ENCODE results near the gene IL10.
A peak's percentile ranks its signal among the peaks of the same experiment; 100 is the strongest.

IL10 gene

DNA sequence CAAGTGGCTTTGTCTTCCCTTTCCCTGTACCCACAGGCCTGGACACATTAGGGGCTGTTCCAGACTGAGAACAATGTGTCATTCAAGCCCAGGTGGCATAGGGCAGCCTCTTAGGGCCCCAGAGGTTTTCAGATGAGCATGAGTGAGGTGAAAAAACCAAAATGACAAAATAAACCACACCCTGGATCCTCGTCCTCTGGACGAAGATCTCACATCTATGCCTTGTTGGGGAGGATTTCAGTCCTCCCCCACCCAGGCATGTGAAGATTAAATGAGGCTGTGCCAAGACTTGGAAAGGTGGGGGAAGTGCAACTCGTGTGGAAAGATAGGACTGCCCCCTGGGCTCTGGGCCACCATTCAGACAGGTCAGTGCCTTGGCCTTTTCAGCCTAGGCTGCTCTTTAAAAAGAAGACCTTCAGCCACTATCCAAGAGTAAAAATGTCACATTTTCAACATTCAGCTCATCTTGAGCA, 34.5 kb downstream of the IL10 start:
- no peak for DNase-seq (ENCODE audit: extremely low read depth in 1 of 2, low read depth in 1 of 2)

DNA sequence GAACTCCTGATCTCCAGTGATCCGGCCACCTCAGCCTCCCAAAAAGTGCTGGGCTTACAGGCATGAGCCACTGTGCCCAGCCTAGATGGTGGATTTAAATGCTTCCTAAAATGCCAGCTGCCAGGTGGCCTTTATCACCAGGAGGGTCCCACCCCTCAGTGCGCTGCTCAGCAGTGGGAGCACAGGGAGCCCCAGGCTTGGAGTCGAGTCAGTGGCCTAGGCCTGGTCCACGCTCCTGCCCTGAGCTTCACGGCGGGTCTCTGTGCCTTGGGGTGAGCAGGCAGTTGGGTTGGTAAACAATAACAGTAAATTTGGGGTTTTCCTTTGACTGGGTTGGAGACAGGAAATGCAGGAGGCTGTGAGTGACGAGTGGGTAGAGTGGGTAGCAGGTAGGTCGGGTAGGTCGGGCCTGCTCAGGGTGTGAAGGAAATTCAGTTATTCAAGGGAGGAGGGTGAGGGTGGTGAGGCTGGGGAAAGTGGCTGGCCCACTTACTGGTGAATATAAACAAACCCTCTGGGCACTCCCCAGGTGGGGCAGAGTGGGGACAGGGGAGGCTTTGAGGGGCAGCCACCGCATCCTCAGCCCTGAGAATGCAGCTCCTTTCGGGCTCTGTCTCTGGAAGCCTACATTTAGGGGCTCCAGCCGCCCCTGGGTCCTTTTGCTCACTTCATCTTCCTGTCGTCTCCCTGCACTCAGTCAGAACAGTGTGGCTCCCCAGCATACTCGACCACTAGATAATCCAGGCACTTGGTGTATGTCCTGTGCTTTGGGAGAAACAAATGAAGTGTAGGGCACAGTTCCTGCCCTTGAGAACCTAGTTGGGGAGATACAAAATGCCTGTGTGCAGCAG, 35.2 kb downstream of the IL10 start:
- DNase-seq (ENCODE audit: extremely low read depth in 1 of 2, low read depth in 1 of 2) = peak; percentile 15 to 45

DNA sequence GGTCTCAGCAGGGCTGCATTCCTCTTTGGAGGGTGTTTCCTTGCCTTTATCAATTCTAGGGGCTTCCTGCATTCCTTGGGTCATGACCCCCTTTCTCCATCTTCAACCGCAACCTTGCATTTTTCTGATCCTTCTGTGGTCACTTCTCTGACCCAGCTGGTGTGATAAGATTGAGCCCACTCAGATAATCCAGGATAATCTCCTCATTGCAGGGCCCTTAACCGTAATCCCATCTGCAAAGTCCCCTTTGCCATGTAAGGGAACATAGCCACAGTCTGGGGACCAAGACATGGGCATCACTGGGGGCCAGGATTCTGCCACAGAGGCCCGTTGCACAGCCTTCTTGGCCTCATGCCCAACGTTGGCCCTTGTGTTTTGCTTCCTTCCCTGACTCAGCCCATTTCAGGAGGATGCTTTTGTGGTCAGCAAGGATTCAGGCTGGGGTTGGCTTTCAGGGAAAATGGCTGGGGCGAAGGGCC, 36.7 kb downstream of the IL10 start:
- no peak for DNase-seq (ENCODE audit: extremely low read depth in 1 of 2, low read depth in 1 of 2)

DNA sequence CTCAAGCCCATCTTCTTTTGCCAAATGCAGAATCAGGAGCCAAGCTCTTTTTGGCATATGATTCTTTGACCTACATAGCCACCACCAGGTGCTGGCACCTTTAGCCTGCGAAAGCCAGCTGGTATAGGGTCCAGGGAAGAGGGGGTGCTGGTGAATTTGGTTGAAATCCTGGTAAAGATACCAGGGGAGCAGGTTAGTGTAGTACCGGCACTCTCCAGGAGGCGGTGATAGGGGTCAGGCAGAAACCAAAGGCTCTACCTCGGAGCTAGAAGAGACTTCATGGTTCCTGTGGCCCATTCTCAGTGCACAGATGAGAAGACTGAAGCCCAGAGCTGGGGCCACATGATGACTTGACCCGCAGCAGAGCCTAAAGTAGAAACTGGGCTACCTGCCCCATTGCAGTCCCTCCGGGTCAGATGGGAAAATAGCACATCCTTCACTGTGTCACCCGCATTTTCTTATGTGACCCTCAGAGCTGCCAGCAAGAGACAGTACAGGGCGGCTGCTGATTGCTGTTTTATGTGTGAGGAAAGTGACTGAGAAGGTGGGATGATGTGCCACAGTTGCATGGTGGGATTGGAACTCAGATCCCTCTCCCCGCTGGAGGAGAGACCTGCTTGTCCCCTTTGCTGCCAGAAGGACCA, 37.7 kb downstream of the IL10 start:
- DNase-seq (ENCODE audit: extremely low read depth in 1 of 2, low read depth in 1 of 2) = peak; percentile 60 to 71

DNA sequence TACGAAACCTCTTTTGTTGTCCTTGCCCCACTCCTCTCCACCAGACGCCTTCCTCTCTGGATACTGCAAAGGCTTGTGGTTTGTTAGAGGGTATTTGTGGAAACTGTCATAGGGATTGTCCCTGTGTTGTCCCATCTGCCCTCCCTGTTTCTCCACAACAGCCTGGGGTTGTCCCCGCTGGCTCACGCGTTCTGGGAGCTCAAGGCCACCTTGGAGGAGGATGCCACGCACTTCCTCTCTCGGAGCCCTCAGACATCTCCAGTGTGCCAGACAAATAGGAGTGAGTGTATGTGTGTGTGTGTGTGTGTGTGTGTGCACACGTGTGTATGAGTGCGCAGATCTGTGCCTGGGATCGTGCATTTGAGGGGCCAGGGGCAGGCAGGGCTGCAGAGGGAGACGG, 39.3 kb downstream of the IL10 start:
- no peak for DNase-seq (ENCODE audit: extremely low read depth in 1 of 2, low read depth in 1 of 2)

DNA sequence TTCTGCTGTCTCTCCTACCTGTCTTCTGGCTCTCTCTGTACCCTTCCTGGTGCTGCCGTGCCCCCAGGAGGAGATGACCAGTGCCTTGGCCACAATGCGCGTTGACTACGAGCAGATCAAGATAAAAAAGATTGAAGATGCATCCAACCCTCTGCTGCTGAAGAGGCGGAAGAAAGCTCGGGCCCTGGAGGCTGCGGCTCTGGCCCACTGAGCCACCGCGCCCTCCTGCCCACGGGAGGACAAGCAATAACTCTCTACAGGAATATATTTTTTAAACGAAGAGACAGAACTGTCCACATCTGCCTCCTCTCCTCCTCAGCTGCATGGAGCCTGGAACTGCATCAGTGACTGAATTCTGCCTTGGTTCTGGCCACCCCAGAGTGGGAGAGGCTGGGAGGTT, 39.8 kb downstream of the IL10 start:
- no peak for DNase-seq (ENCODE audit: extremely low read depth in 1 of 2, low read depth in 1 of 2)

DNA sequence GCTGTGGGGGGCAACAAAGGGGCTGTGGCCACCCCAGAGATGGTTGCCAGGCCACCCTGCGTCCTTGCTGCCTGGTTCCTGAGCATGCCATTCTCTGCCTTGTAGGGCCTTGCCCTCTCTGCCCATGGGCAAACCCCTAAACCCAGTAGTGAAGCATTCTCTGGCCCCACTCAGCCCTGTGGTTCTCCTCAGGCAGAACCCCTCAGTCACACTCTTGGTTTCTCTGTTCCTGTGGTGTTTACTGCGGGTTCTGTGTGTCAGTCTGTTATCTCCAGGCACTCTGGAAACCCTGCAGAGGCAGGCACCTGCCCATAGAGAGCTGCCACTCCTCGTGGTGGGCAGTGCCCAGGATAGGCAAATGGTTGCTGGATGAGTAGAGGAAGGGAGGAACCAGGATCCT, 42.8 kb downstream of the IL10 start:
- DNase-seq (ENCODE audit: extremely low read depth in 1 of 2, low read depth in 1 of 2) = no peak

DNA sequence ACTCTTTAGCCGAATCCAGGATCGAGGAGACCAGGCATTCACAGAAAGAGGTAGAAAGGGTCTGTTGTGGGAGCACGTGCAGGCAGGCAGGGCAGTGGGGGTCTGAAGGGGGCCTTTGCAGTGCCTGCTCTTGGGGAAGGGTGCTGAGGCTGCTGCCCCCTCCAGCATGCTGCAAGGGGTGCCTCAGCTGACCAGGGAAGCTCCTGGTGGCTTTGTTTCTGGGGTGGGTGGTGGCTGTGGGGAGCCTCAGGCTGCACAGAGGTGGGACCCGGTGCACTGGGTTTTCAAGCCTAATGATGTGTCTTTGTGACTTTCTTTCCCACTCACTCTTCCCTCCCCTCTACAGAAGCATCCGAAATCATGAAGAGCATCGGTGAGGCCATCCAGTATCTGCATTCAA, 43.2 kb downstream of the IL10 start:
- no peak for DNase-seq (ENCODE audit: extremely low read depth in 1 of 2, low read depth in 1 of 2)

DNA sequence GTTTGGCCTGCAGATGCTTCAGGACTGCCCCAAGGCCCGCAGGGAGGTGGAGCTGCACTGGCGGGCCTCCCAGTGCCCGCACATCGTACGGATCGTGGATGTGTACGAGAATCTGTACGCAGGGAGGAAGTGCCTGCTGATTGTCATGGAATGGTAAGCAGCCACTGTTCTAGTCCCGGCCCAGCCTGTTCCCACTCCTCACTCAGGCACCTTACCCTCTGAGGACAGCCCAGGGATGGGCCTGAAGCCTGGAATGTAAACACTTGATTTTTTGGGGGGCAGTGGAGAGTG, 43.7 kb downstream of the IL10 start:
- no peak for DNase-seq (ENCODE audit: extremely low read depth in 1 of 2, low read depth in 1 of 2)

DNA sequence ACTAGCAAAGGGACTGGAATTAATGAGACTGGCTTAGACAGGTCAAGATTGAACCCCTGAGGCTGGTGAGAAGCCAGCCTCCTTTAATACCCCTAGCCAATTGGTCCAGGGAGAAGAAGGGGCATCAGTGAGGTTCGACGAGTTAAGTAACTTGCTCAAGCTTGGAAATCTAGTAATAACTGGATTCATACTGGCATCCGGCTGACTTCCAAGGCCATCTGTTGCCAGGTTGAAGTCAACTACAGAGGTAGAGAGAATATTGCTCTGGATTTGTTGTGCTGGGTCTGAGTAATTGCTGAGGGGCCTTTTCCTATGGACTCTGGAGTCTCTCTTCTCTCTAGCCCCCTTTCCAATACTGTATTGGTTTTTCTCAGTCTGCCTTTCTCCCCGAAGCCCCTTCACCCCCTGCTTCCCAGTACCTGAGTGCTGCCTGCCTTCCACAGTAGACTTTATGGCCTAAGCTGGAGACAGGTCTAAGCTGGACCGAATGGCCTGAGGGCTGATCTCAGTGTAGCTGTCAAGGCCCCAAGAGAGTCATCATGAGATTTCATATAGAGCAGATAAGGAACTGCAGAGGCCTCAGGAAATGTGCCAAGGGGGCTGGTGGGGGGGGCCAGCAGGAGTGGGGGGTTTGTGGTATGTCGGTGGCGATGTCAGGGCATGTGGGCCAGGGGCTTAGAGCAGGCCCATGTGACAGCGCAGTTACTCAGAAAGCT, 44.2 kb downstream of the IL10 start:
- DNase-seq (ENCODE audit: extremely low read depth in 1 of 2, low read depth in 1 of 2) = no peak

DNA sequence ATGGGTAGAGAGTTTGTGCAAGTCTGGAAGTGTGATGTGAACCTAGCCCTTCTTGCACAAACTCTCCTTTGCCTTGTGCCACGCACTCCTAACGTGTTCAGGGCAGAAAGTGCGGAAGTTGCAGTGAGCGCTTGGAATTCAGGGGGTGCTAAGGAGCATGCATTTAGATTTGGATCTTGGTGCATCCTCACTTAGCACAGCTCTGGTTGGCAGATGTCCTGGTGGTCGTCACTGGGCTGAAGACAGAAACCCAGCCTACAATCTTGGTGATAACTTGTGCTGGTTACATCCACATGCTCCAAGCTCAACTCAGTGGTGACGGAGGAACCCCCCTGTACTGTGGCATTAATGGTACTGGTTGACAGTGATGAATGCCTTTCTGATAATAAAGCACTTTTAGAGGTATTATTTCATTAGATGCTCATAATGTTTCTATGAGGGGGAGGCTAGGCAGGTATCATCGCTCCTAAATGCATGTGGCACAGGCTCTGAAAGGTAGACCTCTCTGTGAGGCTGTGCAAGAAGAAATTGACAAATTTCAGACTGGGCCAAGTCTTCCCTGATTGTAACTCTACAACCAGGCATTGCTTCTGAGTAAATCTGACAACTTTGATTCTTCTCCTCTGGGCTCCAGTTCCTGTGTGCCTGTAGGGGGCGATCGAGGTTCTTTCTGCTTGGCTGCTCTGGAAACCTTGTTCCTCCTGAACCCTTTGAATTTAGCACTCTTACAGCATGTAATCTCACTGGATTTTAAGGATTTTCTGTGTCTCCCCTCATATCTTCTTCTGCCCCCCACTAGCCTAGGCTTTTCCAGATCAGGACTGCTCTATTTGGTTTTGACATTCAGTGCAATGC, 47.0 kb downstream of the IL10 start:
- peak in 1 of 2 donors; percentile 41 for DNase-seq (ENCODE audit: extremely low read depth in 1 of 2, low read depth in 1 of 2)

DNA sequence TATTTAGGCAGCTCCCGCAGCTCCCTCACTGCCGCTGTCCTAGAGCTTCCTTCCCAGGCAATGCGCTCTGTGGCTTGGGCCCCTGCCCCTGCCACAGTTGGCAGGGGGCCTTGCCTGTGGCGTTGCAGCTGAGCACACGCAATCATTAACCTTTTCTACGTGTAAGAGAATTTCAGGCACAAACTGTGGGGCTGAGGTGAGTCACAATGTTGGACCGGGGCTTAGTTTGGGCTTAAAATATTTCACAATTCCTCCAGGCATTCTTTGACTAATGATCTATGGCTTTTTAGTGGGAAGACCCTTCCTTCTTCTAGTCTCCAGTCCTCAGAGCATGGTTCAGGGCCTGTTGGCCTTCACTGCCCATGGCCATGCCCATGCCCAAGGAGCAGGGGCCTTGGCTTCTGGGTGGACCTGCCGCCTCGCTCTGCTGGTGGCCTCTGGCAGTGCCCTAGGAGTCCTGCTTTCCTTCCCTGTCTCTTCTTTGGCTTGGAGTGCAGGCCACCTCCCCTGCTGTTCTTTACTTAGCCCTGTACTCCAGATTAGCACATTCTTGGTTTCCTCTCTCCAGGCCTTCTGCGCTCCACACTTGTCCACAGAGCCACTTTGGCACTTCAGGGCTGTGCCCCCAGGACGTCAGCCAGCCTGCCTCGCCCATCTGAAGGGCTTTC, 48.4 kb downstream of the IL10 start:
- DNase-seq (ENCODE audit: extremely low read depth in 1 of 2, low read depth in 1 of 2) = no peak

DNA sequence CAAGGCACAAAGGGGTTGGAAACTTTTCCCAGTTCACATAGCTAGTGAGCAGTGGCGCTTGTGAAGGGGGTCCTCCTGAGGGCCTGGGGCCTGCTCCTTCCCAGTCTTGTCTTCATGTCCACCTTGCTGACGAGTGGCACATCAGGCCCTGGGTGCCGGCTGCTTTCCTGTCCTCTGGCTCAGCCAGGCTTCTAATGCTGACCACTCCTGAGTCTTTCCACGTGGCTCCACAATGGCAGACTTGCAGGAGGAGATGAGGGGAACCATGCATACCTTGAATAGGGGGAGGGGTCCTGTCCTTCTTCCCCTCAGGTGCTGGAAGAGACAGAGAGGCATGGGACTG, 48.9 kb downstream of the IL10 start:
- no peak for DNase-seq (ENCODE audit: extremely low read depth in 1 of 2, low read depth in 1 of 2)

DNA sequence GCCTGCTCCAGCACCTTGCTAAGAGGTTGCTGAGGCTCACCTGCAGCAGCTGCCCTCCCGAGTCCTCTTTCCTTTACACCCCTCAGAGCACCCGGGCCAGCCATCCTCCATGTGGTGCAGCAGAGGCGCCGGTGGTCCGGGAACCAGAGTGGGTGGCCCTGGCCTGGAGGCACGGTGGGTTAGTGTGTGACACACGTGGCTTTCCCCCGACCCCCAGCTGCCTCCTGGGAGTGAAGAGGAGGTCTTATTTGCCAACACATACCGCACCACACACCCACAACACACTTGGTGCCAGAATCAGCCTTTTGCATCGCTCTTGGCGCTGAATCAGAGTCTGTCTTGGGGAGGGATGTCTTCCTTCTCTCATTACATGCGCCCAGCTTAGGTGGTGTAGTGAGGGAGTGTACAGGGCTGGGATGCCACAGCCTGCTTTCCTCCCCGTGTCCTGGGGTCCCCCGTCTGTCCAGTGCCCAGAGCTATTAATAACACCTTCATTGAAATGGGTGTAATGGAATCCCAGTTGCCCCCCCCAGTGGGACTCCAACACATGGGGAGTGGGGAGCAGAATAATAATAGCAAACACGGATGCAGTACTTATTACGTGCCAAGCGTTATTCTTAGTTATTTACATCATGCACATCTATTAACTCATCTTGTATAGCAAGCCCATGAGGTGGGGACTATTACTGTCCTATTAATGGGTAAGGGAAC, 49.4 kb downstream of the IL10 start:
- DNase-seq (ENCODE audit: extremely low read depth in 1 of 2, low read depth in 1 of 2) = no peak

DNA sequence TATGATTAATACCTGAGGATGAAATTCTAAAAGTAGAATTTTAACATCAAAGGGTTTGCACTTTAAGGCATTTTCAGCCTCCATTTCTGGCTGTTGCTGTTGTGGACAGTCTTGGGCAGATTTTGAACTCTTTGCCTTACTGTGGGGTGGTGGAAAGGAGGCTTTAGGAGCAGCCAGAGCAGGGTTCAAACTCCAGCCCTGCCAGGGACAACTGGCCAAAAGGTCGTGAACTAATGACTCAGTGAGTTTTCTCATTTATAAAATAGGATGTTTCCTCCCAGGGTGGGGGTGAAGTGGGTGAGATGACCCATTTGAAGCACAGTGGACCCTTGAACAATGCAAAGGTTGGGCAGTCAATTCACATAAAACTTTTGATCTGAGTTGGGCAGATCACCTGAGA, 50.8 kb downstream of the IL10 start:
- DNase-seq (ENCODE audit: extremely low read depth in 1 of 2, low read depth in 1 of 2) = no peak

DNA sequence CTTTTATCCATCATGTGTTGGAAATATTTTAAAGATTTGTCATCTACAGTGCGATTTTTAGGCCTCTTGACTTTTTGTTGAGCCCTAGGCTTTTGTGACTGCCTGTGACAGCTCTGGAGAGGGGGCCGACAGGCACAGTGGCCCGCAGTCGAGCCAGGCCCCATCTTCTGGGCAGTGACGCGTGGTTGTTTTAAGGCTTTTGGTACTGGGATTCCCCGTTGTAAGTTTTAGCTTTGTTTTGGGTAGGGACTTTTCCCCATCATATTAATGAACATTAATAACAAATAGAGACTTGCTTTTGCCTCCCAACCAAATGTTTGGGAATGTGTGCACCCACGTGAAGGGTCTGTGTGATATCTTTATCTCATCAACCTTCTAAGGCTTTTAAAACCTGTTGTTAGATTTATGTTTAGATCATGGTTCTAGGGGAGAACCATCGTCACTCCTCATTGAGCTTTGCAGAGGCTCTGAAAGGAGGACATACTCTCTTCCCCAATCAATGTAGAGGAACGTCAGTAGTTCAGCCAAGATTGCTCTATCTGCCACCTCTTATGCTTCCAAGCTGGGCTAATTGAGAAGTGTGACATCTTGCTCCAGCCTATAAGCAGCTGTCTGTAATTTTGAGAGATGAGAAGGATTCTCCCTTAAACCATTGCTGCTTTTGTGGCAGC, 53.0 kb downstream of the IL10 start:
- DNase-seq (ENCODE audit: extremely low read depth in 1 of 2, low read depth in 1 of 2) = no peak

DNA sequence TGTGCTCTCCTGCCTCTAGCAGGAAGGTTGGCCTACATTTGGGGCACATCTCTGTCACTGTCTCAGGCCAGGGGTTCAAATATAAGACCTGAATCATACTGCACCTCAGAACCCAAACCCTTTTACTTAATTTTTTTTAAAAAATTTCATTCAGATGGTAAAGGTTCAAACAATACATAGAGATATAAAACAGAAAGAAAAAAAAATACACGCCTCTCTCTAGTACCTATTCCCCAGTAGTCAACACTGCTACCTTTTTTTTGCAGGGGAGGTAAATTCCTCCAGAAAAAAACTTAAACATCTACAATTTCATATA, 54.7 kb downstream of the IL10 start:
- no peak for DNase-seq (ENCODE audit: extremely low read depth in 1 of 2, low read depth in 1 of 2)

Data from activated CD8-positive, alpha-beta memory T cell treated with anti-CD3 and anti-CD28 coated beads for 1 hour (primary cell).